Activated CD8-positive, alpha-beta memory T cell treated with anti-CD3 and anti-CD28 coated beads, Interleukin-2, amount 50 U/mL, for 24 hours (primary cell): ENCODE results near the gene PIM3.
"Not testable (repeated sequence)": the region's sequence is repeated elsewhere in the genome, so short reads cannot be mapped to it uniquely, and the experiment has no call there.

Source experiments
- DNase-seq: peaks from one replicate; pipeline ENCODE4 v3.0.0-alpha.2; 2020; ENCODE audit errors: extremely low read depth

PIM3 gene

DNA sequence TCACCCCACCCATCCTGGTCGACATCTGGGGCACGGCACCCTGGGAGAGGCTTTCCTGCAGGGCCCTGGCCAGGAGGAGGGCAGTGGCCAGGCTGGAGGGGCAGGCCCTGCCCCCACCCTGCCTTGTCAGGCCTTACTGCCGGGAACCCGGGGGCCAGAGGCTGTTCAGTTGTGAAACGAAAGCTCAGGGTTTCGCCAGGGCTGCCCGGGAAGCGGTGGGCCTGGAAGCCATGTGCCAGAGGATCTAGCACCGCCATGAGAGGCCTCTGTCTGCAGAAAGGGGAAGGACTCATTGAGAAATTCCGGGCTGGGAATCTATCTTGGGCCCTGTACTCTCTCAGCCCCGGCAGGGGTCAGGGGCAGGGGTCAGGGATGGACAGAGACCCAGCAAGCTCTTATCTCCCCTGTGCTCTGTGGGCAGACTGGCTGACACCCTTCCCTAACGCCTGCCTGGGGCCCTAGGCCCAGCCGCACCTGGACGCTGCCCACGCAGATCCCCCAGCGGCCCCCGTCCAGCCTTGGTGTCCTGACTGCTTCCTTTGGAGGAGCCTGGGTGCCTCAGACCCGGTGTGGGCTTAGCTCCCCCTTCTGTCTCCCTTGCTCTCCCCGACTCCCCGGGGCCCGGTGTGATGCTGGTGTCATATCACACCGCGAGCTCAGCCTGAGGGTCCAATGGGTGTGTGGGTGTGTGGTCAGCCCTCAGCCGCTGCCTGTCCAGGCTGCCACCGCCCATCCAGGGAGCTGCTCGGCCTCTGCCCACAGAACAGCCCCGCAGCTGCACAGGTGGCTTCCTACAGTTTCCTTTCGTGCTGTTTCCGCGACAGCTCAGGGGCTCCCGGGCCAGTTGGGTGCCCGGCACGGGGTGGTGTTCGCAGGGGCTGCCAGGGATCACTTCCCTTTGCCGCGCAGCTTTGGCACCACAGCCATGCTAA is 6.5 kb downstream of the PIM3 start:
- DNase-seq, result no peak

DNA sequence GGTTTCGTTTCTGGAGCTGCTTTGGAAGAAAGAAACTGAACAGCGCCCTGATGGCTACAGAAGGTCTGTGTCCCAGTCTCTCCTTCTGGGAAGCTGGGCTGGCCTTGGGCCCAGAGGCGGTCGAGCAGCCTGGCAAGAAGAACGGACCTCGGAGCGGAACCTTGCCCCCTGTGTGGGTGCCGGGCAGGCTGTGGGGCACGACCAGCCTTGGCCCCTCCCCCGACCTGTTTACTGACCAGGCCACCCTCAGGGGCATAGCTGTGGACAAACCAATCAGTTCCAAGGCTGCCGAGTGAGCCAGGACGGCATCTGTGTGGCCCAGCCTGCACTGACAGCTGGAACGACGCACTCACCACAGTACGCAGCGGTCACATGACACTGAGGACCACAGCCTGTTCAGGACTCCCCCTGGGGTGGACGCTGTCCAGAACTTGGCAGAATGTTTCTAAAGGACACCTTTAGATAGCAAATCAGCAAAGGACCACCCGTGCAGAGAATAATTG is 7.2 kb downstream of the PIM3 start:
- DNase-seq, result no peak

GRCh38 chr22:49968313-49968830 is 7.8 kb downstream of the PIM3 start:
- no peak for DNase-seq

DNA sequence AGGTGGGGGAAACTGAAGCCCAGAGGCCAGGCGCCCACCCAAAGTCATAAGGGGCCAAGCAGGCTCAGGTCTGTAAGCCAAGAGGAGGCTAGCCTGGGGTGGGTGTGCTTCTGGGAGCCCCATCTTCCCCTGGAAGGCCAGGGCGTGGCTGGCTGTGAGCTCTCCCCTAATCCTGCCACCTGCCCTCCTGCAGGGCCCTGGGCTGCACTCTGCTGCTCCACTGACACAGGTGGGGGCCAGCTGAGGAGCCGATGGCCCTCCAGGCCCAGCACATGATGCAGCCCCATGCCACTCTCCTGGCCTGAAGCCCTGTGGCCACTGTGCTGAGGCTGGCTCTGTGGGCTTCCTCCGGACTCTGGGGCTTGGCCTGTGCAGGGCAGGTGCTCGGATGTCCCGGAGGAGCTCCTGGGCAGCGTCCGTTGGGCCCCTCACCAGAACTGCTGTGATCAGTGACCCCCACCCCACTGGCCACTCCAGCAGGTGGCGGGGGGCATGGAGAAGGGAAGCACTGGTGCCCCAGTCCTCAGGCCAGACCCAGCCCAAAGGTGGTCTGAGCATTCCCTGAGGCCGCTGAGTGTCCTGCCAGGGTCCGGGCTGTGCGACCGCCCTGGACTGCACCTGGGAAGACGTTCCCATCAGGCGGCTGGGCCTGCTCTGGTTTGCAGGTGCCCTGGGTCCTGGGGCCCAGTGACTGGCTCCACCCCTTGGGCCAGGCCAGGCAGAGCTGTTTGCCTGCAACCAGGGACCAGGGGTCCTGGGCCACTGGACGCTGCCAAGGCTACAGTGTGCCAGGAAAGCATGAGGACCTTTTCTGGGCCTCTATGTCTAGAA is 8.5 kb downstream of the PIM3 start:
- DNase-seq, result no peak

DNA sequence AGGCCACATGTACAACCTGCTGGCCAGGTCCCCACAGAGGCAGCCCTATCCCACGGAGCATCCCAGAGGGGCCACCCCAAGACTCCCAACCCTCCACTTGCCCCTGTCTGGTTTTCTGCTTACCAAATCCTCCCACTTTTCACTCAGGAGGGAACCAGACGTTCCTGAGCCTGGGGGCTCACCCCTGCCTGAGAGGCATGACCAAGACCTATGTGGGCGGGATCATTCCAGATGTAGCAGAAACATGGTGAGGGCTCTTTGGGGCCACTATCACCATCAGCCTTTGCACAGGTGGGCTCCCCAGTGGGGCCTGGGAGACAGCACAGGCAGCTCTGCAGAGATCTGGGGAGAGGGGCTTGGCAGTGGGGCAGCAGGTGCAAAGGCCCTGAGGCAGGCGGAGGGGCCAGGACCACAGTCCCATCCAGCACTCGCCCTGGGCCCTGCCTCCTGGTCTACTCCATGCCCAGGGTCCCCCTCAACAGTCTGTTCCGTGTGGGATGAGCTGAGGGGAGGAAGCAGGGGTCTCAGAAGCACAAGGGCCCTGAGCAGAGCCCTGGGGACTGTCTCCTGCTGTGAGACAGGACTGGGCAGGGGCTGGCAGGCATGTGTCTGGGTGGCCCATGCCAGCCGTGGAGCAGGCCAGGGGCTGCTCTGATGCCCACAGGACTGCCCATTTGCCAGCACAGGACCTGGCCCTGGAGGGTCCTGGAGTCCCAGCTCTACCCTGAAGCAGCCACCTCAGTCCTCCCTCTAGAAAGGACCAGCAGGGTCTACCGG is 9.4 kb downstream of the PIM3 start:
- DNase-seq, result no peak

DNA sequence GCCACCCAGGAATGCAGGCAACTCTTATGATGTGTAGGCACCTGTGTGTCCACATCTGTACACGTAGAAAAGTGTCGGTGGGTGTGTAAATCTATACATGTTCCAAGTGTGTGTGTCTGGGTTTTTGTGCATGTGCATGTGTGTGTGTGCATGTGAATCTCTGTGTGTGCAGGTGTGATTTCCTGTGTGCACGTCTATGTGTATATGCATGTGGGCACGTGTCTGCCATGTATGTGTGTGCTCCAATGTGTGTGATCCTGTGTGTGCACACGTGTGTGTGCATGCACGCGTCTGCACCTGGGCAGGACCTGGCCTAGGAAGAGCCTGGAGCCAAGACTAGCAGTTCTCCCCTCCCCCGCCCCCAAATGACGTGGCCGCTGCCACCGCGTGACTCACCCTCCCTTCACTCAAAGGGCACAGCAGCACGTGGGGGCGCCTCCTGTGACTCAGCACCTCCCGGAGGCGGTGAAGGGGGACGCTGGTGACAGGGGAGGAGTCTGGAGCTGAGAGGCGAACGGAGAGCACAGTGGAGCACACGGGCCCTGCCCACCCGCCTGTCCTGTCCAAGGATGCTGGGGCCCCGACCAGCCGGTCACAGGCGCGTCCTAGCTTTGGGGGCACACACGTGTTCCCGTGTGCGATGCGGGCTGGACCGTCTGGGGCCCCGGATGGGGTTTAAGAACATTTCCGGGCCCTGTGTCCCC is 10.1 kb downstream of the PIM3 start:
- peak; percentile 92 for DNase-seq

GRCh38 chr22:49971232-49972162 is 10.9 kb downstream of the PIM3 start:
- no peak for DNase-seq

DNA sequence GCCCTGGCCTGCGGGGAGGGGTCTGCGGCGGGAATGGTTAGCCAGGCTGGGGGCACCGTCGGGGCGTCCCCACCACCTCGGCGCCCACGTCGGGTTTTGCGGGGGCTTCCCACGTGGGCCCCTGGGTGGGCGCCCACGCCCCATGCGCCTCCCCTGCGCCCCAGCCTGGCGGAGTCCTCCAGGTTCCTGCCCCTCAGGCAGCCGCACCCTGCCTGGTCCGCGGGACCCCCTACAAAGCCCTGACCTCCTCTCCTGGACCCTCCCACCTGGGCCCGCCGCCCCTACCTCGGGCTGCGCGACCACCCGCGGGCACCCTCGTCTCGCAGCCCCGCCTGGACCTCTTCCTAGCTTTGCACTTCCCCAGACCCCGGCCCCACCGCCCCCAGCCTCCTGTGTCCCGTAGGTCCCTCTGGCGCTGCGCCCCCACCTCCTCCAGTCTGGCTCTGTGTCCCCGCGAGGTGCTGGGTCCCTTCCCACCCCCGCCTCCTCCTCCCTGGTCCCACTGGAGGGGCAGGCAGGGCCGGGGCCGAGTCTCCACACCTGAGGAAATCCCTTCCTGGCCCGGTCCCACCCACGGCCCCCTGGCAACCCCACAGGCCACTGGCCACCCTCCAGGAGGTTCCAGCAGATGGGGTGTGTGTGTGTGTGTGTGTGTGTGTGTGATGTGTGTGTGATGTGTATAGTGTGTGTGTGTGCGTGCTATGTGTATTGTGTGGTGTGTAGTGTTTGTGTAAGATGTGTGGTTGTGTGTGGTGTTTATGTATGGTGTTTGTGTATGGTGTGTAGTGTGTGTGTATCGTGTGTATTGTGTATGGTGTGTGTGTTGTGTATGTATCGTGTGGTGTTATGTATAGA is 11.8 kb downstream of the PIM3 start:
- DNase-seq, result no peak

GRCh38 chr22:49973018-49973961 is 12.7 kb downstream of the PIM3 start:
- no peak for DNase-seq

DNA sequence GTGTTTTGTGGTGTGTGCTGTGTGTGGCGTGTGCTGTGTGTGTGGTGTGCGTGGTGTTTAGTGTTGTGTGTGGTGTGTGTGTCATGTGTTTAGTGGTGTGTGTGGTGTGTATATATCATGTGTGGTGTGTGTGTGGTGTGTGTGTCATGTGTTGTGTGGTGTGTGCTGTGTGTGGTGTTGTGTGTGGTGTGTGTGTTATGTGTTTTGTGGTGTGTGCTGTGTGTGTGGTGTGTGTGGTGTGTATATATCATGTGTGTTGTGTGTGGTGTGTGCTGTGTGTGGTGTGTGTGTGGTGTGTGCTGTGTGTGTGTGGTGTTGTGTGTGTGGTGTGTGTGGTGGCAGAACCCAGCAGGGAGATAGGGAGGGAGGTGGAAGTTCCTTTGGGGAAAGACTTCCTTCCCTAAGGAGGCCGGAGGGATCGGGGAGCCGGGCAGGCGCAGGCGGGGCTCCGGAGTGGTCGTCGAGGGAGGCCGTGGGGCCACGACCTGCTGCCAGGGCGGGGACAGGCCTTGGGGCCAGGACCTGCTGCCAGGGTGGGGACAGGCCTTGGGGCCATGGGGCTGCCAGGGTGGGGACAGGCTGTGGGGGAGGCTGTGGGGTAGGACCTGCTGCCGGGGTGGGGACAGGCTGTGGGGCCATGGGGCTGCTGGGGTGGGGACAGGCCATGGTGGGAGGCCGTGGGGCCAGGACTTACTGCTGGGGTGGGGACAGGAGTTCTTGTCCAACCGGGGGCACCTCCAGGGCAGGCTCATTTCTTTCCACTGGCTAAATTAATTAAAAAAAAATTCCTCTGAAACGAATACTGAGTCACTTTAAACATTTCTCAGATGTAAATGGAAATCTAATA is 15.2 kb downstream of the PIM3 start:
- no peak for DNase-seq

DNA sequence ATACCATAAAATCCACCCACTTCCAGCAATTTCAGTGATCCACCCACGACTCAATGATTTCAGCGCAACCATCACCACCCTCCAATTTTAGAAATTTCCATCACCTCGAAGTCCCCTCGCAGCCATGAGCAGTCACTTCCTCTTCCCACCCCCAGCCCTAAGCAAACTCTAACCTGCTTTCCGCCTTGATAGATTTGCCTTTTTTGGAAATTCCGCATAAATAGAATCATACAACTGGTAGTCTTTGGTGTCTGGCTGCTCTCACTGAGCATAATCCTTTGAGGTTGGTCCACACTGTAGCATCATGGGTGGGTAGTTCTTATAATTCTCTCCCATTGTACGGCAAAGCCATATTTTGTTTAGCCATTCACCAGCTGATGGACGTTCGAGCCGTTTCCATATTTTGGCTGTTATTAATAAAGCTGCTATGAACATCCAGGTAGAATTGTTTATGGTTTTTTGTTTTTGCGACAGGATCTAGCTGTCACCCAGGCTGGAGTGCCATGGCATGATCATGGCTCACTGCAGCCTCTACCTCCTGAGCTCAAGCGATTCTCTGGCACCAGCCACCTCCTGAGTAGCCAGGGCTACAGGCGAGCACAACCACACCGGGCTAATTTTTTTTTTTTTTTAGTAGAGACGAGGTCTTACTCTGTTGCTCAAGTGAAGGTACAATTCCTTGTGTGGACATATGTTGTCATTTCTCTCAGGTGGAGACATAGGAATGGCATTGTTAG is 16.0 kb downstream of the PIM3 start:
- DNase-seq, result no peak

DNA sequence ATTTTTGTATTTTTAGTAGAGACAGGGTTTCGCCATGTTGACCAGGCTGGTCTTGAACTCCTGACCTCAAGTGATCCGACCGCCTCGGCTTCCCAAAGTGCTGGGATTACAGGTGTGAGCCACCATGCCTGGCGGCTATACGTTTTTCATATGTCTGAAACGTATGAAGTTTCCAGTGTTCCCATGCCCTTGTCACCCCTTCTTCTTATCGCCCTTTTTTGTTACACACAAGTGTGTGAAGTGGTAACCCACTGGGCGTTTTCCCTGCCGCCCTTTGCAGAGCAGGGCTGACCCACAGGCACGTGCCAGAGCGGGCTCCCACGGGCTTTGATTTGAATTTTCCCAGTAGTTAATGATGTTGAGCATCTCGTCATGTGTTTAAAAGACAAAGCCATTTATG is 17.0 kb downstream of the PIM3 start:
- no peak for DNase-seq

DNA sequence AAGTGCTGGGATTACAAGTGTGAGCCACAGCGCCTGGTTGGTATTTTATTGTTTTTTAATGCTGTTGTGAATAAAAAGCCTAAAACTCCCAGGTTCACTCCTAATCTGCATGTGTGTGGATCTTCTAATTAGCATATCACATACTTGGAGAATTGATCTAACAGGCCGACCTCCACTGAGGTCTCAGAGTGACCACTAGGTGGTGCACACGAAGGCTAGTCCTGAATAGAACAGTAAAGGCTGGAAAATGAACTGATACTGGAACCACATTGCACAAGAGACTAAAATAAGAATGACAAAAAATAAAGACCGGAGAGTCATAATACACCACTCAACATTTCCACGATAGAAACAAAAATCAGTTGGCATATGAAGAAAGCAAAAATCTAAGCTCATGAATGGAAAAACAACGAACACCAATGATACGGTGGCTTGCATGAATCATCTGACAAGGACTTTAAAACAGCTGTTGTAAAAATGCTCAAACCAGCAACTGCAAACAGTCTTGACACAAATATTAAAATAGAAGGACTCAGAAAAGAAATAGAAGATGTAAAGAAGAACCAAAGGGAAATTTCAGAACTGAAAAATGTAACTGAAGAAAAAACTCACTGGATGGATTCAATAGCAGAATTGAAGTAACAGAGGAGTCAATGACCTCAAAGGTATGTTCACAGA is 19.2 kb downstream of the PIM3 start:
- DNase-seq, result no peak

GRCh38 chr22:49981799-49982198 is 21.2 kb downstream of the PIM3 start:
- DNase-seq, result not testable (repeated sequence)
